HG03159 (cell line): ENCODE results near the gene STPG2.

Experiments used
- ATAC-seq: cut with Tn5 transposase; IDR thresholded peaks from one replicate; pipeline ENCODE4 v1.9.1; 2021; ENCODE audit warnings: mild to moderate bottlenecking, moderate library complexity; ENCODE audit not compliant: unreplicated experiment

STPG2 gene

GRCh38 chr4:98094118-98094517, 49.2 kb downstream of the STPG2 start:
- ATAC-seq = no peak

- ATAC-seq = no peak
Observed at GRCh38 chr4:98093662-98094061, 49.6 kb downstream of the STPG2 start.

- no peak for ATAC-seq
Observed at GRCh38 chr4:98092833-98093439, 50.3 kb downstream of the STPG2 start.

- no peak for ATAC-seq
Observed at GRCh38 chr4:98081936-98082335, 61.3 kb downstream of the STPG2 start.

- no peak for ATAC-seq
Observed at GRCh38 chr4:98068495-98068894, 74.8 kb downstream of the STPG2 start.

GRCh38 chr4:98055800-98056501, 87.3 kb downstream of the STPG2 start:
- no peak for ATAC-seq

- no peak for ATAC-seq
Observed at GRCh38 chr4:98046665-98047064, 96.6 kb downstream of the STPG2 start.

GRCh38 chr4:98030059-98030458, 113.2 kb downstream of the STPG2 start:
- no peak for ATAC-seq

- no peak for ATAC-seq
Observed at GRCh38 chr4:98027827-98028226, 115.4 kb downstream of the STPG2 start.

GRCh38 chr4:98026362-98026761, 116.9 kb downstream of the STPG2 start:
- ATAC-seq = no peak

- no peak for ATAC-seq
Observed at GRCh38 chr4:98006814-98007412, 136.4 kb downstream of the STPG2 start.

- no peak for ATAC-seq
Observed at GRCh38 chr4:98006060-98006459, 137.2 kb downstream of the STPG2 start.

GRCh38 chr4:98000940-98001339, 142.3 kb downstream of the STPG2 start:
- ATAC-seq = no peak

GRCh38 chr4:97998203-97998602, 145.1 kb downstream of the STPG2 start:
- no peak for ATAC-seq

- ATAC-seq = no peak
Observed at GRCh38 chr4:97994765-97995465, 148.4 kb downstream of the STPG2 start.

GRCh38 chr4:97990409-97990808, 152.9 kb downstream of the STPG2 start:
- no peak for ATAC-seq

- ATAC-seq = no peak
Observed at GRCh38 chr4:97987019-97987648, 156.1 kb downstream of the STPG2 start.

- no peak for ATAC-seq
Observed at GRCh38 chr4:97984545-97985131, 158.6 kb downstream of the STPG2 start.

GRCh38 chr4:97978791-97979488, 164.3 kb downstream of the STPG2 start:
- ATAC-seq = no peak
